Left ventricle myocardium inferior (tissue), 1 donor: ENCODE results near the gene GALR3. TPM values are rescaled to one million over a fixed set of nuclear protein-coding genes. Genes with fewer than 3 reads are reported as not detected.
A peak's percentile ranks its signal among the peaks of the same experiment; 100 is the strongest.

Experiments used
- DNase-seq: peaks from one replicate; pipeline ENCODE4 v3.0.0-alpha.2; 2020
- H3K27ac ChIP-seq: fragments of 200-600 bp; replicated peaks from 2 replicates; pipeline ENCODE4 v1.8.0; 2021
- H3K27me3 ChIP-seq: fragments of 200-600 bp; 2 replicates; pipeline ENCODE4 v1.8.0; 2021; ENCODE audit warnings: low read depth
- H3K36me3 ChIP-seq: fragments of 200-600 bp; 2 replicates; pipeline ENCODE4 v1.8.0; 2021
- H3K4me1 ChIP-seq: fragments of 200-600 bp; 2 replicates; pipeline ENCODE4 v1.8.0; 2021
- H3K4me3 ChIP-seq: fragments of 200-600 bp; 2 replicates; pipeline ENCODE4 v1.8.0; 2021; ENCODE audit warnings: mild to moderate bottlenecking, moderate library complexity
- H3K9me3 ChIP-seq: fragments of 200-600 bp; replicated peaks from 2 replicates; pipeline ENCODE4 v1.8.0; 2021
- CTCF ChIP-seq: fragments of 200-600 bp; IDR thresholded peaks from 2 replicates; pipeline ENCODE4 v1.8.0; 2021; ENCODE audit warnings: antibody characterized with exemption, mild to moderate bottlenecking, borderline replicate concordance
- intact Hi-C: fragments of 100-400 bp; cut with micrococcal nuclease; formaldehyde crosslinking; loops from one replicate; pipeline ENCODE4 v1.11.0; 2022
- total RNA-seq: library from RNA; stranded (reverse); fragmentation: NEBNext Ultra II Directional; extraction: Animal tissue kit (Norgen Biotek cat#: 25700); gene quantifications from one replicate; pipeline ENCODE4 v1.2.1, GENCODE V29; 2021
- donor health status: DM: no; HTN: yes; CAD: no; lungs with severe emphysema.

GALR3 gene
- total RNA-seq, 1 donor from 2014 or later = not detected

- Histone ChIP-seq H3K9me3 (no peaks in the 10 kb centered on the region), H3K27ac (no peak overlapping the region), H3K36me3 (peaks cover 78% of the 10 kb centered on the region), H3K4me1 (peaks cover 4% of the 10 kb centered on the region), H3K4me3 (no peak overlapping the region), H3K27me3 (no peaks in the 10 kb centered on the region)
- no peak for TF ChIP-seq CTCF
- no peak for DNase-seq
- intact Hi-C loops = no loop called here
Measured at GRCh38 chr22:37832022-37832857, 9.1 kb downstream of the GALR3 start.

- Histone ChIP-seq H3K4me3 (peak overlapping the region; percentile 97), H3K27ac (no peak overlapping the region), H3K9me3 (no peaks in the 10 kb centered on the region), H3K27me3 (no peaks in the 10 kb centered on the region), H3K4me1 (peaks cover 30% of the 10 kb centered on the region), H3K36me3 (peaks cover 29% of the 10 kb centered on the region)
- no peak for TF ChIP-seq CTCF
- intact Hi-C loops = no loop called here
- DNase-seq = no peak
Measured at GRCh38 chr22:37842015-37842793, 19.0 kb downstream of the GALR3 start.

GRCh38 chr22:37843741-37844089 is 20.5 kb downstream of the GALR3 start:
- peak; percentile 47 for DNase-seq
- no peak for TF ChIP-seq CTCF
- intact Hi-C loops = no loop called here
- Histone ChIP-seq H3K27me3 (no peaks in the 10 kb centered on the region), H3K4me1 (peaks cover 37% of the 10 kb centered on the region), H3K27ac (peak overlapping the region; percentile 96), H3K4me3 (peak overlapping the region; percentile 97), H3K36me3 (peaks cover 14% of the 10 kb centered on the region), H3K9me3 (no peaks in the 10 kb centered on the region)

GRCh38 chr22:37844904-37845329 is 21.7 kb downstream of the GALR3 start:
- H3K27ac ChIP-seq = peak overlapping the region; percentile 96
- H3K9me3 ChIP-seq = no peaks in the 10 kb centered on the region
- intact Hi-C loops = no loop called here

GRCh38 chr22:37846433-37846832 is 23.3 kb downstream of the GALR3 start:
- peaks cover 62% of the 10 kb centered on the region for H3K4me1 ChIP-seq
- DNase-seq = no peak
- no peaks in the 10 kb centered on the region for H3K27me3 ChIP-seq
- H3K9me3 ChIP-seq = no peaks in the 10 kb centered on the region
- TF ChIP-seq CTCF = no peak
- no peak overlapping the region for H3K4me3 ChIP-seq
- H3K36me3 ChIP-seq = peaks cover 8% of the 10 kb centered on the region
- no peak overlapping the region for H3K27ac ChIP-seq
- intact Hi-C loops = no loop called here

More at GRCh38 chr22:37844904-37845329, 21.7 kb downstream of the GALR3 start:
- Histone ChIP-seq H3K4me1 (peaks cover 49% of the 10 kb centered on the region), H3K36me3 (peaks cover 2% of the 10 kb centered on the region), H3K4me3 (peak overlapping the region; percentile 97), H3K27me3 (no peaks in the 10 kb centered on the region)
- no peak for DNase-seq
- TF ChIP-seq CTCF = no peak
